ENCODE data around the gene RARRES1. TPM values are rescaled to one million over a fixed set of nuclear protein-coding genes. Genes with fewer than 3 reads are reported as not detected.

Gene RARRES1
- 5.1 and 9.6 TPM in 2 replicates for total RNA-seq

GRCh38 chr3:158731938-158732855 is at the start of gene RARRES1:
RARRES1 (minus strand) TSS chr3:158732457; CDS start chr3:158732415, 42 bp downstream.

GRCh38 chr3:158672215-158673176 is 59.8 kb downstream of the RARRES1 start, which contains the start of gene LXN:
LXN (minus strand) TSS chr3:158672648; CDS start chr3:158672478, 170 bp downstream.

Other genes with a start within 250 kb of the RARRES1 start
- 1.9 and 10.1 TPM in 2 replicates for gene MLF1, start 161.3 kb downstream of the RARRES1 start, total RNA-seq
- 50.8 and 71.4 TPM in 2 replicates for gene GFM1, start 87.9 kb downstream of the RARRES1 start, total RNA-seq
- 50.4 and 57.5 TPM in 2 replicates for gene LXN, start 59.8 kb downstream of the RARRES1 start, total RNA-seq
- gene MFSD1, start 69.6 kb upstream of the RARRES1 start, total RNA-seq = 69.1 and 70.1 TPM in 2 replicates

Measured in mammary microvascular endothelial cell (primary cell).